Subcutaneous abdominal adipose tissue (tissue), 5 donors: ENCODE data around the gene EXOC3L4.
"Not testable (repeated sequence)": the region's sequence is repeated elsewhere in the genome, so short reads cannot be mapped to it uniquely, and the experiment has no call there.

Experiments used
- H3K27ac ChIP-seq: one replicate; pipeline ENCODE4 v1.7.0; 2013; ENCODE audit warnings: low read depth, mild to moderate bottlenecking, inconsistent platforms, low read length, moderate library complexity
- H3K27me3 ChIP-seq, 5 donors: one replicate each; pipeline ENCODE4 v1.7.0; 2013; ENCODE audit warnings: low read length in 5 of 5, inconsistent platforms in 1 of 5; ENCODE audit not compliant: control insufficient read depth in 5 of 5, insufficient read depth in 4 of 5
- H3K36me3 ChIP-seq, 5 donors: one replicate each; pipeline ENCODE4 v1.7.0; 2013; ENCODE audit warnings: low read length in 5 of 5; ENCODE audit not compliant: control insufficient read depth in 5 of 5, insufficient read depth in 5 of 5
- H3K4me1 ChIP-seq, 5 donors: one replicate each; pipeline ENCODE4 v1.7.0; 2013; ENCODE audit warnings: low read length in 5 of 5, mild to moderate bottlenecking in 3 of 5, moderate library complexity in 1 of 5; ENCODE audit not compliant: control insufficient read depth in 5 of 5, insufficient read depth in 5 of 5
- H3K4me3 ChIP-seq, 5 donors: one replicate each; pipeline ENCODE4 v1.7.0; 2013; ENCODE audit warnings: low read length in 5 of 5, low read depth in 1 of 5
- H3K9ac ChIP-seq, 5 donors: one replicate each; pipeline ENCODE4 v1.7.0; 2013; ENCODE audit warnings: low read length in 5 of 5, mild to moderate bottlenecking in 4 of 5, moderate library complexity in 3 of 5
- H3K9me3 ChIP-seq, 5 donors: one replicate each; pipeline ENCODE4 v1.7.0; 2013; ENCODE audit warnings: low read length in 5 of 5; ENCODE audit not compliant: control insufficient read depth in 5 of 5
- donor health status: healthy.
- donor health status: healthy.
- donor health status: healthy.
- donor health status: healthy.
- donor health status: healthy.

EXOC3L4 gene

GRCh38 chr14:103094406-103095209 is at the start of gene EXOC3L4:
Gene EXOC3L4 (plus strand): TSS chr14:103094725. CDS start chr14:103100220, 5,495 bp downstream.
- peak within 1 kb of the TSS; percentile 37 for H3K27ac ChIP-seq
- H3K4me3 ChIP-seq, result peak within 1 kb of the TSS in 3 of 5 donors; percentile 14 to 29 (median 22)
- H3K27me3 ChIP-seq, result peaks cover 0 to 5% (median 3%) of the 10 kb centered on the region in 5 donors
- H3K9ac ChIP-seq, result peak within 1 kb of the TSS in 2 of 5 donors; percentile 23 to 43
- no peaks in the 10 kb centered on the region for H3K36me3 ChIP-seq
- peaks cover 0 to 27% (median 16%) of the 10 kb centered on the region in 5 donors for H3K4me1 ChIP-seq
- no peaks in the 10 kb centered on the region for H3K9me3 ChIP-seq

GRCh38 chr14:103045371-103045869 is 49.1 kb upstream of the EXOC3L4 start:
- peak overlapping the region in 1 of 5 donors; percentile 11 for H3K9ac ChIP-seq
- no peaks in the 10 kb centered on the region for H3K27me3 ChIP-seq
- H3K36me3 ChIP-seq, result peaks cover 0 to 14% (median 6%) of the 10 kb centered on the region in 5 donors
- H3K9me3 ChIP-seq, result no peaks in the 10 kb centered on the region
- peak overlapping the region in 1 of 5 donors; percentile 7 for H3K4me3 ChIP-seq
- H3K27ac ChIP-seq, result no peak overlapping the region
- peaks cover 3 to 24% (median 19%) of the 10 kb centered on the region in 5 donors for H3K4me1 ChIP-seq

DNA sequence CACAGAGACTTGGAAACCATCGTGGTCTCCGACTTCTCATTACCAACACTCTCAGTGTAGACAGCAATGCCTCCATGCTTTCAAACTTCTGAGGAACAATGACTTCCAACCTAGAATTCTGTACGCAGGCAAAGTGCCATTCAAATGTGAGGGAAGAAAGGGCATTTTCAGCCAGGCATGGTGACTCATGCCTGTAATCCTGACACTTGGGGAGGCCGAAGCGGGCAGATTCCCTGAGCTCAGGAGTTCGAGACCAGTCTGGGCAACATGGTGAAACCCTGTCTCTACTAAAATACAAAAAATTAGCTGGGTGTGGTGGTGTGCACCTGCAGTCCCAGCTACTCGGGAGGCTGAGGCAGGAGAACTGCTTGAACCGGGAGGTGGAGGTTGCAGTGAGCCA is 47.1 kb upstream of the EXOC3L4 start:
- peaks cover 7 to 31% (median 19%) of the 10 kb centered on the region in 5 donors for H3K4me1 ChIP-seq
- not testable (repeated sequence) for H3K9ac ChIP-seq, H3K9me3 ChIP-seq, H3K36me3 ChIP-seq, H3K27ac ChIP-seq, H3K27me3 ChIP-seq, H3K4me3 ChIP-seq

DNA sequence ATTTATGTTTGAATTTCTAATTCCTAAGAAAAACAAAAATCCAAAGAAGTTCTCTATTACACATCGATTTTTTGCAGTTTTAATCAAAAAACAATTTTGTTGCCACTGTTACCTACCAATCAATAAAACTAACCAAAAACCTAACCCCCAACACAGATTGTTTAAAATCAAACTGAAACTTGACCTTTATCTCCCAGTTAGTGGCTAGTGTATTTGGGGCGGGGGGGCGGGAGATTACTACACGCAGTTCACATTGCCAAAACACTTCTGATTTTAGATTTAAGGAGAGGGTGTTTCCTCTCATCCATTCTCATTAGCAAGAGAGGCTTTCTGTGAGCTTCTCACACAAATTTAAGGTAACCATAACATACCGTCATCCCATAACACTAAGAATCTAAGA is 43.6 kb upstream of the EXOC3L4 start:
- Histone ChIP-seq H3K4me1 (peaks cover 6 to 34% (median 28%) of the 10 kb centered on the region in 5 donors), H3K27ac (no peak overlapping the region), H3K27me3 (no peaks in the 10 kb centered on the region), H3K36me3 (peaks cover 0 to 2% (median 0%) of the 10 kb centered on the region in 5 donors), H3K9ac (no peak overlapping the region), H3K4me3 (no peak overlapping the region), H3K9me3 (no peaks in the 10 kb centered on the region)

- Histone ChIP-seq H3K9me3 (no peaks in the 10 kb centered on the region), H3K27me3 (no peaks in the 10 kb centered on the region), H3K36me3 (no peaks in the 10 kb centered on the region), H3K9ac (no peak overlapping the region), H3K4me3 (no peak overlapping the region), H3K27ac (no peak overlapping the region), H3K4me1 (peaks cover 6 to 33% (median 28%) of the 10 kb centered on the region in 5 donors)
Observed at GRCh38 chr14:103052407-103052806, 42.1 kb upstream of the EXOC3L4 start.

- peak overlapping the region; percentile 55 to 94 (median 75) for H3K4me3 ChIP-seq
- H3K36me3 ChIP-seq, result no peaks in the 10 kb centered on the region
- no peaks in the 10 kb centered on the region for H3K9me3 ChIP-seq
- peak overlapping the region; percentile 85 for H3K27ac ChIP-seq
- peak overlapping the region; percentile 25 to 64 (median 29) for H3K9ac ChIP-seq
- peaks cover 6 to 50% (median 40%) of the 10 kb centered on the region in 5 donors for H3K4me1 ChIP-seq
- no peaks in the 10 kb centered on the region for H3K27me3 ChIP-seq
Observed at GRCh38 chr14:103055695-103056094, 38.8 kb upstream of the EXOC3L4 start.

- peak overlapping the region; percentile 85 for H3K27ac ChIP-seq
- no peaks in the 10 kb centered on the region for H3K27me3 ChIP-seq
- H3K9me3 ChIP-seq, result no peaks in the 10 kb centered on the region
- peak overlapping the region; percentile 28 to 92 (median 84) for H3K9ac ChIP-seq
- H3K36me3 ChIP-seq, result no peaks in the 10 kb centered on the region
- H3K4me1 ChIP-seq, result peaks cover 4 to 50% (median 37%) of the 10 kb centered on the region in 5 donors
- H3K4me3 ChIP-seq, result peak overlapping the region; percentile 55 to 97 (median 82)
Observed at GRCh38 chr14:103056322-103057027, 38.0 kb upstream of the EXOC3L4 start.

GRCh38 chr14:103057028-103057371 is 37.5 kb upstream of the EXOC3L4 start:
- no peaks in the 10 kb centered on the region for H3K36me3 ChIP-seq

DNA sequence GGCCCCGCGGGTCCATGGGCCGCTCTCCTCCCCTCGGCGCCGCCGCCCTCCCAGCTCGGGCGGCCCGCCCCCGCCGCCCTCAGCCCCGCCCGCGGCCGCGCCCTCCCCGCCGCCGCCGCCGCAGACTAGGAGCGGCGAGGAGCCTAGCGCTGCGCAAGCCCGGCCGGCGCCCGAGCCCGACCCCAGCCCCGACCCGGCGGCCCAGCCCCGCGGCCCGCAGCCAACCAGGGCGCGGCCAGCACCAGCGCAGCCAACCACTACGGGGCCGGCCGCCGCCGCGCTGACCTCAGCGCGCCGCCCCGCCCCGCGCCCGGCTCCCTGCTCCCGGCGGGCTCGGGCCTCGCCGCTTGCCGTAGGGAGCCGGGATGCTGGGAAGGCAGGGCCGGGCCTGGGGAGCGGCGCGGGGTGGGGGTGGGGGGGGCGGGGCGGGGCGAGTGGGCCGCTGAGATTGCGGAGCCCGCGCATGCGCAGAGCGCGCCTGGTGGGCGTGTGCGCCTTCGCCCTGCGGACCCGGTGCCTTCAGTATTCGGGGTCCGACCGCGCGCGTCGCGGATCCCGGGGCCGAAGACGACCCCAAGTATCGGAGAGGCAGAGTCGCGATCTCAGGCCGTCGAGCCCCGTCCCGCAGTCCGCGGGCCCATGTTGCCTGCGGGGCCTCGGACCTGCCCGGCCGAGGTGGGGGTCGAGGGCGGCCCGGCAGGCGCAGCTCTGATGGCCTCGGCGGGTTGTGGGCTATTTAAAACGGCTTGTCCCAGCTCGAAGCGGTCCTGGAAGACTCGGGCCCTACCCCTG is 37.0 kb upstream of the EXOC3L4 start, which contains the start of gene CDC42BPB:
Gene CDC42BPB (minus strand): TSS at position 178 of the 792 bp plus-strand sequence. CDS start 376 bp downstream, outside the sequence.
- H3K36me3 ChIP-seq, result no peaks in the 10 kb centered on the region
- H3K4me1 ChIP-seq, result peaks cover 1 to 50% (median 37%) of the 10 kb centered on the region in 5 donors
- peak within 1 kb of the TSS; percentile 85 for H3K27ac ChIP-seq

More at GRCh38 chr14:103057028-103057371, 37.5 kb upstream of the EXOC3L4 start:
- peak overlapping the region in 4 of 5 donors; percentile 81 to 97 (median 88) for H3K4me3 ChIP-seq
- peak overlapping the region in 4 of 5 donors; percentile 61 to 92 (median 86) for H3K9ac ChIP-seq
- no peaks in the 10 kb centered on the region for H3K27me3 ChIP-seq
- peaks cover 4 to 50% (median 37%) of the 10 kb centered on the region in 5 donors for H3K4me1 ChIP-seq
- peak overlapping the region; percentile 85 for H3K27ac ChIP-seq
- H3K9me3 ChIP-seq, result no peaks in the 10 kb centered on the region

More for the DNA sequence above, 37.0 kb upstream of the EXOC3L4 start, which contains the start of gene CDC42BPB:
- Histone ChIP-seq H3K4me3 (peak within 1 kb of the TSS; percentile 70 to 97 (median 82)), H3K9me3 (no peaks in the 10 kb centered on the region), H3K27me3 (no peaks in the 10 kb centered on the region), H3K9ac (peak within 1 kb of the TSS in 4 of 5 donors; percentile 77 to 92 (median 86))
